ENCODE results near the gene PTPN1. TPM values are rescaled to one million over a fixed set of nuclear protein-coding genes. Genes with fewer than 3 reads are reported as not detected.

PTPN1 gene
- total and polyA plus RNA-seq, 2 of the 13 experiments (the other 11 are each of a cell fraction or from before 2014, with no cell fraction given): 17.7 to 37.2 TPM

GRCh38 chr20:50551288-50551687, 41.1 kb downstream of the PTPN1 start:
- FAIRE-seq: no peak
- intact Hi-C loops (cut with micrococcal nuclease; ENCODE audit: unreplicated experiment) (no loop called here), in situ Hi-C loops (cut with HindIII; ENCODE audit: extremely low pct_ligation_motif_present, low pct_unique_long_range_greater_than_20kb) (no loop called here)
- no peak overlapping the region for H2AFZ ChIP-seq (ENCODE audit: low read length)
- WGBS (ENCODE audit: low lambda C conversion rate): 97% methylated on average over 4 of the region's 4 CpGs
- H3K4me2 ChIP-seq (ENCODE audit: low read depth, low read length): no peak overlapping the region
- no peaks in the 10 kb centered on the region for H3K27me3 ChIP-seq (ENCODE audit: control insufficient read depth in 1 of 2, insufficient read depth in 2 of 2, low read length in 2 of 2)
- no TSS peak for BruUV-seq (replicated peaks)
- no peak overlapping the region for H3K9ac ChIP-seq (ENCODE audit: insufficient read depth, low read depth, low read length)
- ATAC-seq: no peak
- H4K20me1 ChIP-seq (ENCODE audit: insufficient read depth, low read length): no peaks in the 10 kb centered on the region
- TF ChIP-seq HNF1A (IDR thresholded peaks at IDR 0.05; ENCODE audit: low read depth): no peak
- TF ChIP-seq HNF1A (CRISPR knock-in tag; IDR thresholded peaks at IDR 0.05; ENCODE audit: borderline replicate concordance): no peak
- no peak for TF ChIP-seq ZBTB43 (CRISPR knock-in tag; conservative IDR thresholded peaks at IDR 0.05)
- no peak for TF ChIP-seq ETV5 (CRISPR knock-in tag; IDR thresholded peaks at IDR 0.05; ENCODE audit: borderline replicate concordance)
- TF ChIP-seq CEBPZ (IDR thresholded peaks at IDR 0.05; ENCODE audit: low read length): no peak
- no peak for TF ChIP-seq KLF15 (CRISPR knock-in tag; IDR thresholded peaks at IDR 0.05; ENCODE audit: borderline replicate concordance)
- no peak for TF ChIP-seq REL (CRISPR knock-in tag; conservative IDR thresholded peaks at IDR 0.05)
- CTCF ChIA-PET (ENCODE audit: low intra/inter-chr PET ratio, low total read pairs): no interaction called here
- no peak overlapping the region for H3K4me3 ChIP-seq (replicated peaks in 1 of 3; ENCODE audit: insufficient read depth in 1 of 3, low read depth in 2 of 3, low read length in 3 of 3)
- no peaks in the 10 kb centered on the region for H3K9me3 ChIP-seq (ENCODE audit: low read length)
- H3K4me1 ChIP-seq (ENCODE audit: insufficient read depth, low read length): peaks cover 24% of the 10 kb centered on the region
- no peak for DNase-seq (ENCODE audit: low spot score)
- POLR2A ChIA-PET: interaction anchor here (1.1 kb wide), 1 partner anchor 12 kb away, joined by 3 read pairs; no protein-coding TSS in a partner anchor
- H3K27ac ChIP-seq (ENCODE audit: extremely low read length, insufficient read depth, low read length): no peak overlapping the region
- H3K79me2 ChIP-seq (ENCODE audit: insufficient read depth, low read length): peaks cover 2% of the 10 kb centered on the region
- peaks cover 4 to 11% of the 10 kb centered on the region in 2 experiments; a peak in 4 of 5 replicates for H3K36me3 ChIP-seq (replicated peaks in 1 of 2; ENCODE audit: control insufficient read depth in 1 of 2, insufficient read depth in 2 of 2, low read length in 2 of 2)
